ENCODE results near the gene UBL4A.

- TF ChIP-seq POLR2AphosphoS5 (IDR thresholded peaks at IDR 0.05; ENCODE audit: low read depth, low read length): no peak
- TF ChIP-seq, protein P1, sequence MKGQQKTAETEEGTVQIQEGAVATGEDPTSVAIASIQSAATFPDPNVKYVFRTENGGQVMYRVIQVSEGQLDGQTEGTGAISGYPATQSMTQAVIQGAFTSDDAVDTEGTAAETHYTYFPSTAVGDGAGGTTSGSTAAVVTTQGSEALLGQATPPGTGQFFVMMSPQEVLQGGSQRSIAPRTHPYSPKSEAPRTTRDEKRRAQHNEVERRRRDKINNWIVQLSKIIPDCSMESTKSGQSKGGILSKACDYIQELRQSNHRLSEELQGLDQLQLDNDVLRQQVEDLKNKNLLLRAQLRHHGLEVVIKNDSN (IDR thresholded peaks at IDR 0.05; ENCODE audit: borderline replicate concordance, low read depth): no peak
- TF ChIP-seq, protein P2, sequence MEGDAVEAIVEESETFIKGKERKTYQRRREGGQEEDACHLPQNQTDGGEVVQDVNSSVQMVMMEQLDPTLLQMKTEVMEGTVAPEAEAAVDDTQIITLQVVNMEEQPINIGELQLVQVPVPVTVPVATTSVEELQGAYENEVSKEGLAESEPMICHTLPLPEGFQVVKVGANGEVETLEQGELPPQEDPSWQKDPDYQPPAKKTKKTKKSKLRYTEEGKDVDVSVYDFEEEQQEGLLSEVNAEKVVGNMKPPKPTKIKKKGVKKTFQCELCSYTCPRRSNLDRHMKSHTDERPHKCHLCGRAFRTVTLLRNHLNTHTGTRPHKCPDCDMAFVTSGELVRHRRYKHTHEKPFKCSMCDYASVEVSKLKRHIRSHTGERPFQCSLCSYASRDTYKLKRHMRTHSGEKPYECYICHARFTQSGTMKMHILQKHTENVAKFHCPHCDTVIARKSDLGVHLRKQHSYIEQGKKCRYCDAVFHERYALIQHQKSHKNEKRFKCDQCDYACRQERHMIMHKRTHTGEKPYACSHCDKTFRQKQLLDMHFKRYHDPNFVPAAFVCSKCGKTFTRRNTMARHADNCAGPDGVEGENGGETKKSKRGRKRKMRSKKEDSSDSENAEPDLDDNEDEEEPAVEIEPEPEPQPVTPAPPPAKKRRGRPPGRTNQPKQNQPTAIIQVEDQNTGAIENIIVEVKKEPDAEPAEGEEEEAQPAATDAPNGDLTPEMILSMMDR (IDR thresholded peaks at IDR 0.05): no peak
- no peak for TF ChIP-seq SIN3A (IDR thresholded peaks at IDR 0.05; ENCODE audit: borderline replicate concordance, low read depth, low read length)
- TF ChIP-seq FOXM1 (IDR thresholded peaks at IDR 0.05; ENCODE audit: low read depth): no peak
- TF ChIP-seq GABPA (IDR thresholded peaks at IDR 0.05; ENCODE audit: low read depth): no peak
- no peak for TF ChIP-seq TCF12 (IDR thresholded peaks at IDR 0.05)
- TF ChIP-seq MEF2A (IDR thresholded peaks at IDR 0.05; ENCODE audit: borderline replicate concordance, low read depth): no peak
- TF ChIP-seq RAD21 (IDR thresholded peaks at IDR 0.05; ENCODE audit: low read length): no peak
- TF ChIP-seq EZH2phosphoT487 (IDR thresholded peaks at IDR 0.05; ENCODE audit: borderline replicate concordance, low read depth): no peak
- TF ChIP-seq YY1 (IDR thresholded peaks at IDR 0.05; ENCODE audit: low read depth): no peak
- no peak for TF ChIP-seq NRF1 (IDR thresholded peaks at IDR 0.05; ENCODE audit: low read depth, low read length)
- TF ChIP-seq ZBTB33 (IDR thresholded peaks at IDR 0.05; ENCODE audit: borderline replicate concordance, low read depth): no peak
- no peak for TF ChIP-seq EP300 (IDR thresholded peaks at IDR 0.05; ENCODE audit: borderline replicate concordance in 1 of 2, low read depth in 1 of 2, low read length in 1 of 2)
Measured at GRCh38 chrX:154470914-154471568, 15.4 kb downstream of the UBL4A start.
